ENCODE data around the gene SNX27.
A peak's percentile ranks its signal among the peaks of the same experiment; 100 is the strongest.
"Not testable (repeated sequence)": the region's sequence is repeated elsewhere in the genome, so short reads cannot be mapped to it uniquely, and the experiment has no call there.

Gene SNX27

GRCh38 chr1:151723726-151724370, 112.0 kb downstream of the SNX27 start:
- DNase-seq (ENCODE audit: low spot score), result no peak

GRCh38 chr1:151728151-151729054, 116.6 kb downstream of the SNX27 start:
- peak; percentile 57 for DNase-seq (ENCODE audit: low spot score)

- no peak for DNase-seq (ENCODE audit: low spot score)
Observed at GRCh38 chr1:151729157-151729965, 117.5 kb downstream of the SNX27 start.

- no peak for DNase-seq (ENCODE audit: low spot score)
Observed at GRCh38 chr1:151729966-151730291, 118.1 kb downstream of the SNX27 start.

- no peak for DNase-seq (ENCODE audit: low spot score)
Observed at GRCh38 chr1:151733126-151733525, 121.3 kb downstream of the SNX27 start.

GRCh38 chr1:151733995-151734394, 122.1 kb downstream of the SNX27 start:
- not testable (repeated sequence) for DNase-seq (ENCODE audit: low spot score)

- no peak for DNase-seq (ENCODE audit: low spot score)
Observed at GRCh38 chr1:151737026-151737425, 125.2 kb downstream of the SNX27 start.

- no peak for DNase-seq (ENCODE audit: low spot score)
Observed at GRCh38 chr1:151737479-151737878, 125.6 kb downstream of the SNX27 start.

GRCh38 chr1:151739590-151740355, 127.9 kb downstream of the SNX27 start:
- no peak for DNase-seq (ENCODE audit: low spot score)

GRCh38 chr1:151741516-151741915, 129.7 kb downstream of the SNX27 start:
- no peak for DNase-seq (ENCODE audit: low spot score)

Measured in AG08395 (cell line).